B cell (primary cell): ENCODE measurements around the gene ZNF574.

Experiments
- CTCF ChIP-seq: fragments of 200-600 bp; IDR thresholded peaks from one replicate; pipeline ENCODE4 v1.8.0; 2022; ENCODE audit warnings: antibody characterized with exemption, mild to moderate bottlenecking
- EZH2 ChIP-seq: IDR thresholded peaks from 2 replicates; pipeline ENCODE4 v1.6.1; 2012; ENCODE audit warnings: borderline replicate concordance, low read depth, mild to moderate bottlenecking, moderate library complexity, low read length; ENCODE audit not compliant: insufficient read depth, poor library complexity, severe bottlenecking

- TF ChIP-seq EZH2 (no peak), CTCF (no peak)
These were observed 22.8 kb downstream of the ZNF574 start for GRCh38 chr19:42098781-42099180.
